Stimulated activated CD4-positive, alpha-beta T cell treated with anti-CD3 and anti-CD28 coated beads, Interleukin-15, amount 100 ng/mL, for 24 hours (primary cell): ENCODE results near the gene DCUN1D5.

Experiments used
- DNase-seq: peaks from one replicate; pipeline ENCODE4 v3.0.0-alpha.2; 2020

The DCUN1D5 gene

DNA sequence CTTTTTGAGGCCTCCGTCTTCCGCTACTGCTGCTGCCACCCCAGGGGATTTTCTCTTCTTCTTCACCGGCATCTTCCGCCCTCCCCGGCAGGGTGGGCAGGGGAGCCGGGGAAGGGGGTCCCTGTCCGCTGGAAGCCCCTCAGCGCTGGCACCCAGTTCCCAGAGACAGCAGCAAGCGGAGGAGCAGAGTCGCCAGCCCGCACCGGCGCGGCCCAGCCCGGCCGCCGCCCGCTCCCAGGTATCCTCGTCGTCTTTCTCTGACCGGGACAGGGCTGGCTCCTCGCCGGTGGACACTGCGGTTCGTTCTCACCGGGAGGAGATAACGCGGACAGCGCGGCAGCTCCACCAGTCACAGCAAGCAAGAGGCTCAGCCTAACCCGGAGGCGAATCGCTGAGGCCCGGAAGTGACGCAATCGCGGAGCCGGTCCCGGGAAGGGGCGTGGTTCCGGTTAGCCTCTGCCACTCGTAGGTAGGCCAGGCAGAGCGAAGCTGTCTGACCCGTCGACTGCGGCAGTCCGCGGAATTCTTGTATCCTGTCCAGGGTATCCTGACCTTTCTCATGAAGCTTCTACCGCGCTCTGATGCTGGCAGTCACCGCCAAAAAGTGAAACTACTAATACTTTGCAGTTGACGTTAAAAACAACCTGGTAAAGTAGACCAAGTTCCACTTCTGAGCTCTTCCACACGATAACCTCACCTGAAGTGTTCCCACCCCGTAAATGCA lies at the start of gene DCUN1D5:
Gene DCUN1D5, minus strand, starts transcription at position 360 of the 724 bp plus-strand sequence. Its CDS starts 288 bp downstream, at position 72.
- DNase-seq = peak; percentile 97

DNA sequence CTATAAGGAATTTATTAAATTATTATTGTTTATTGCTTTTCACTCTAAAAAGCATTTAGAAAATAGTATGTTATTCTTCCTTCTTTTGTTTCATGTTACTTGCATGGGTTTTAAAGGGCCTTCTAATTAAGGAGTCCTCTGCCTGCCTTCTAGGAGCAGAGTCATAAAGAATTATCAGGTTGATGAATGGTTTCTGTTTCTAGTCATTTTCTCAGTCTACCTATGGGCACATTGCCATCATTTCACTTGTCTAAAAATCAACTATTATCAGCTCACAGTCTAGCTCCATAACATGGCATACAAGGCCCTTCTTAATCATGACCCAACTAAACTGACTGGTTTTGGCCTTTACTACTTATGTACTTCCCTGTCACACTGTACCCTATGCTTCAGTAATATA lies 33.5 kb upstream of the DCUN1D5 start:
- DNase-seq = no peak

DNA sequence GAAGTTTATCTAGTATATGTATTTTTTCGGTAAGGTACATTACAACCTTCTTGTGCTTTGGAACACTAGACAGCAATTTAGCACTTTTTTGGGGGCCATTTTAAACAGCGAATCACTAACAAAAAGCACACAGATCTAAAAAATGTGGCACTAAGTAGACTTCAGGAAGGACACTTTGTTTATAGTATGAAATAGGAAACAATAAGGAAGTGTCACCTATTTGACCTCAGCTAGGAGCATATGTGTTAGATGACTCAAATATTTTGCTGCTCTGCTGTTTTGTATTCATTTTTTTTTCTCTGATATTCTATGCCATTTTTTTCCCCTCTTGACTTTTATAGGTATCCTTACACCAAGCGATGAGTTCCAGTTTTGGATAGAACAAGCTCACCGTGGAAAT lies 22.9 kb upstream of the DCUN1D5 start:
- DNase-seq = no peak

DNA sequence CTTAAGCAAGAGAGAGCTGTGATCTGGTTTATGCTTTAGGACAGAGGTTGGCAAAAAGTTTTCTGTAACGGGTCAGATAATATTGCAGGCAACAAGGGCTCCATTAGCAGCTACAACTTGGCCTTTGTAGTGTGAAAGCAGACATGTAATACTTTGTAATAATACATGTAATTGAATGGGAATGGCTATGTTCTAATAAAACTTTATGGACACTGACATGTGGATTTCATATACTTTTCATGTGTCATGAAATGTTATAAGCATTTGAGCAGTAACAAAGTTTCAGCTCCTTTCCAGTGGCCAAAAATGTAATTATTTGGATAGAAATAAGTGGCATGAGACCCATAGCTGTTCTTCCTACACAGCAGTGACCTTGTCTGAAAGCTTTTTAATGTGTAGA lies 20.4 kb upstream of the DCUN1D5 start:
- DNase-seq = no peak

DNA sequence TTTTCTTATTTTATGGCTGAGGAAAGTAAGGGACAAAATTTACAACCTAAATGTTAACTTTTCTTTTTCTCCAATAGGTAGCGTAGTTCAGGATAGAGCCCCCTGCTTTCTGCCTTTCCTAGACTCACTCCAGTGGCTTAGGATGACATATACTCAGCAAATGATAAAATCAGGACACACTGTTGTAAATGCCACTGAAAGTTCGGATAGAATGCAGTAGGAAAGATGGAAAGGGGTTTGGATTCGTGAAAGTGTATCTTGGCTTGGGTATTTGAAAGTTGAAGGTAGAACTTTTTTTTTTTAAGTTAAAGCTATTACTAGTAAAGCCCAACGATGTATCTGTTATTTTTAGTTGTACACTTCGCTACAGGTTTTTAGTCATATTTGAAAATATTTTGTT lies 19.4 kb upstream of the DCUN1D5 start:
- no peak for DNase-seq

DNA sequence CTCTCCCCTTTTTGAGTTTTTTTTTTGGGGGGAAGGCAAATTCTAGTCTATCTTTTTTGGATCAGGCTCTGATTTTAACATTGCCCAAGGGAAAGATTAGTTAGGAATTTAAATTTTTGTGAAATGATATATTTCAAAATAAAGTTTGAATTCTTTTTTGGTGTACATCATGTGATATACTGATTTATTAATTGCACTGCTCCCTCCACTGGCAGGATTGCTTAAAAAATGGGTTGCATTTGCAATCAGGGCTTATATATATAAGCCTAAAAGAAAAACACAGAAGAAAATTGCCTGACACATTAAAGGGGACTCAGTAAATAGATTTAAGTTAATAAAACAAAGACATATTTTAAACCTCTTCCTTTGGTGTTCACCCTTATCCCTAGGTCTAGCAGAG lies 18.4 kb upstream of the DCUN1D5 start:
- DNase-seq = no peak

DNA sequence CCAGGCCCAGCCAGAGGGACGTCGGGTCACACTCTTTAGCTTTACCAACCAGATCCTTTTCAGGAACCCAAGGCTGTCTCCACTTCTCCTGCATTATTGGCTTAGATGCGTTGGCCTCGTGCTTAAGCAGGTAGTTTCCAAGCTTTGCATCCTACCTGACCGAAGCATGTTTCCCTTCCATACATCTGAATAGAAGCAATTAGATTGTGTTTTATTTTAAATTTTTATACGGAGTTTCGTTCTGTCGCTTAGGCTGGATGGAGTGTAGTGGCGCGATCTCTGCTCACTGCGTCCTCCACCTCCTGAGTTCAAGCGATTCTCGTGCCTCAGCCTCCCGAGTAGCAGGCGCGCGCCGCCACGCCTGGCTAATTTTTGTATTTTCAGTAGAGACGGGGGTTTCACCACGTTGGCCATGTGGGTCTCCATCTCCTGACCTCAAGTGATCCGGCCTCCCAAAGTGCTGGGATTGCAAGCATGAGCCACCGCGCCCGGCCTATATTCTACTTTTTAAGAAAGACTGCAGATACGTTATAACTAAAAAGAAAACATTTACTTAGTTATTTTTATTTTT lies 17.9 kb upstream of the DCUN1D5 start:
- peak; percentile 9 for DNase-seq

DNA sequence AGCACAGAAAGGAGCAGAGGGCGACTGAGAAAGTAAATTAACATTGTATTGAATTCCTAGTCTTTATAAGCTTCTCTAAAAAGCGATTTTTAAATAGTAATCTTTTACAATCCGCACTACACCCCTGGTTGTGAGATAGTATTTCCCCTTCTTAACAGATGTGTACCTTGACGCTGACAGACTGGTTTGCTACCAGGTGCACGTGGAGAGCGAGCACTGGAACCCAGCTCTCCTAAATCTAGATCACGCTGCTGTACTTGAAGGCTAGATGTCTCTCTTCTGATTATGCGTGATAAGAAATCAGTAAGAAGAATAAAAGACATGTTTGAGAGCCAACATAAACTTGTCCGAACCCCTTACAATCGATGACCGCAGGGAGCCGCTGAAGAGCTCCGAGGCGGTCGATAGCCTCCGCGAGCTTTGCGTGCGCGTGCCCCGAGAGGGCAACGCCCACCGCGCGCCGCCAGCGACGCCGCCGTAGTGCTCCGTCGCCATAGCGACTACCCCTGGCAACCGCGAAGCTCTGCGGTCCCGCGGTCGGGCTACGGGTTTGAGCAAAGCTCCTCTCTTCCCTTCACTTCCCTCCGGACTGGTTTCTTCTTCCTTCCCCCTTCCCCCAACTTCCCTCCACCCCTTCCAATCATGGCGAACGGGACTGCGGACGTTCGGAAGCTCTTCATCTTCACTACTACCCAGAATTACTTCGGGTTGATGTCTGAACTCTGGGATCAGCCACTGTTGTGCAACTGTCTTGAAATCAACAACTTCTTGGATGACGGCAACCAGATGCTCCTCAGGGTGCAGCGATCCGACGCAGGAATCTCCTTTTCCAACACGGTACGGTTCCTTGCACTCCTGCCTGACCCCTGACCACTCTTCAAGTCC lies 17.2 kb upstream of the DCUN1D5 start, which contains the start of gene DYNC2H1:
Gene DYNC2H1, plus strand, starts transcription at position 494 of the 885 bp plus-strand sequence. Its CDS starts 149 bp downstream, at position 643.
- DNase-seq = peak; percentile 91

DNA sequence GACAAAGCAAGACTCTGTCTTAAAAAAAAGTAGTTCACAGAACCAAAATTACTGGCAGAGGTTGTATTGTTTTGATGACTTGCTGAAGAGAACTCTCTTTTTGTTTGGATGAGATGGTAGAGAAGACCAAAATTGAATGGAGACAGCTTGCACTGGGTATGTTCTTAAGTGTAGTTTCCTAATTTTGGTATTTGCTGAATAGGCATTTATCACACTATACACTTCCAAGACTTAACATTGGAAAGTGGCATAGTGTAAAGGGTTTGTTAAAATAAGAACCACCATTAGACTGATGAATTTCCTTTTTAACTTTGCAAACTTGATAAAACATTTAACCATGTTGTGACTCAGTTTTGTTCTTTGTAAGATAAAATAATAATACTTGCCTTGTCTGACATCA lies 5.3 kb upstream of the DCUN1D5 start:
- DNase-seq = no peak

DNA sequence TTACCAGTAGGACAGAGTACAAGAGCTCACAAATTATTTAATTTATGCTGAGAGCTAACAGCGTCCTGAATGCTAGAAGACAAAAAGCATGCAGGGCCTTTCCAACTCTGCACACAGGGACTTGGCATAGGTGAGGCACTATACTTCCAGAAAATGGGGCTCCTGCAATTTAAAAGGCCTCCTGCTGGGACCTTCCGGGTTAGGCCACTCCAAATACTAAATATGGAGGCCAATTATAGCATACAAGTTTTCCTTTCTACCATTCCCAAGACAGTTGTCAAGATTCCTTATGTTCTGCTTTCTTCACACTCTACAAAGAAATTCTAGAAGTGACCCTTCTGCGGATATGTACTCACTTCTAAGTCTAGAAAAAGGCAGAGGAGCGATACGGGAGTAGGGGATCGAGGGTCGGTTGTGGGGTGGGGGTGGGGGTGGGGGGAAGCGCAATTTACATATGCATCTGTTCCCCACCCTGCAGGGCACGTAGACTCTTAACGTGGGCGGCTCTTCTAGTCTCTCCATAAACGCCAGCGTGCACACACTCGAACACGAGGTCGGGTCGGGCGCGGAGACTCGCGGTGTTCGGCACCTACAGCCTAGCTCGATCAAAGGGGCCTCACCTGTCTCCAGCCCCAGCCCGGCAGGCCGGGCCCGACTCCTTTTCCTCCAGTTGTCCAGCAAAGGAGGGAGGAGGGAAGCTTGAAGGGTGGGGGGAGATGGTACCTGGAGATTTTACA lies 728 bp downstream of the DCUN1D5 start:
- DNase-seq = peak; percentile 65

DNA sequence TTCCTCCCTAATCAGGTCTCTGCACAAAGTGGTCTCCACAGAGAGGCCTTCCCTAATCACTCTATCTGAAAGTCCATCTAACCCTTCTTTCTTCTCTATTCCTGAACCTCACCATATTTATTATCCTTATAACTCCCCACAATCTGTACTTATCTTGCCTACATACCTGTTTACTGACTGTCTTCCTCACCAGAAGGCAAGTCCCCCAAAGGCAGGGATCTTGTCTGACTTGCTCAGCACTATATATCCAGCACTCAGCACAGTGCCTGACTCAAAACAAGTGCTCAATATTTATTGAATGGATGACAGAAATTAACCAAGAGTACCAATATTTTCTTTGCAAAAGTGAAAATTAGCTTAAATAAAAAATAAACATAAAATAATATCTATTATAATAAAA lies 5.5 kb downstream of the DCUN1D5 start:
- no peak for DNase-seq

DNA sequence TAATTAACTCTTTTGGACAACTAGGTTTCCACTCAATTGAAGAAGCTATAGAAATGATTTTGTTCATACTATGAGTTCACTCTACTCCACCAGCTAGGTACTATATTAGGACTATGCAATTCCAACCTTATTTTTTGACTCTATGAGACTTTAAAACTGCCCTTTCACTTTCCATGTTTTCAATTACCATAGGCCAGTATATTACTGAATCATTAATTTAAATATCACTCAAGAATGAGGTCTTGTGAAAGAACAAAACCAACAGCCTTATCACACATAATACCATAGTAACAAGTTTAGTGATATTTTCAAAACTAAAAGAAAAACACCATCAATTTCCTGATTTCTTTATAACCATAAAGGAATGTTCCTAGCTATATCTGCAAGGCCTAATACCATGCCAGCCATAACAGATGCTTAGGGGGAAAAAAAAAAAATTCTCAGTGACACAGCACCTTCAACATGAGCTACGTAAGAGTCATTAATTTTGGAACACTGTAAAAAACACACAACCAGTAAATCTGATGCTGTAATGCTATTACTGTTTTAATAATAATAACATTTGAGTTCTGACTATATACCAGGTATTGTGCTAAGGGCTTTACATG lies 6.1 kb downstream of the DCUN1D5 start:
- DNase-seq = no peak

DNA sequence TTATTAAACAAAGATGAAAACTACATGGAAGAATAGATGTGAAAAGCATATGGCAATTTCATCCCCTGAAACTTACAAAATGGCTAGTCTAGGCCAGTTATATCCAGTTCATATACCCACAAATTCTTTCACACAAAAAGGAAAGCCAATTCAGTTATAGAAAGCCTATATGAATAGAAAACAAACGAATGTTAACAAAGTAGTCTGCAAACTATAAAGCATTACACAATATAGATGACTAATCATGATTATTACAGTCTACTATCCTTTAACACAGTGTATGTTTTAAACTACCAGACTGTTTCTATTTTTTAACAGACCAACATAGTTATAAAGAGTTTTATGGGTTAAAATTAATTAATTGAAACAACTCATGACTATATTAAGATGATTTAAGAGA lies 12.1 kb downstream of the DCUN1D5 start:
- no peak for DNase-seq

DNA sequence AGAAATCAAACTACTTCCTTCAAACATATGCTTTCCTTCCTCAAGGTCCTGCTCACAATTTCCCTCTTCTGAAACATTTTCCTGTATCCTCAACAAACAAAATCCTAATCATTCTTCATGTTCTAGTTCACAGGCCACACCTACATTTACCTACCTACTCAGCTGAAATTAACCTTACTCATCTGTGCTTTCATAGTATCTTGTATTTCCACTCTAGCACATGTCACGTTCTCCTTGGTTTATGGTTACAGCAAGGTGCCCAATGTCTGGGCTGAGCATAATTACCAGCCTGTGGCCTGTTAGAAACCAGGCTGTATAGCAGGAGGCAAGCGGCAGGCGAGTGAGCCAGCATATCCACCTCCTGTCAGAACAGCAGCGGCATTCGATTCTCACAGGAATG lies 13.2 kb downstream of the DCUN1D5 start:
- no peak for DNase-seq

DNA sequence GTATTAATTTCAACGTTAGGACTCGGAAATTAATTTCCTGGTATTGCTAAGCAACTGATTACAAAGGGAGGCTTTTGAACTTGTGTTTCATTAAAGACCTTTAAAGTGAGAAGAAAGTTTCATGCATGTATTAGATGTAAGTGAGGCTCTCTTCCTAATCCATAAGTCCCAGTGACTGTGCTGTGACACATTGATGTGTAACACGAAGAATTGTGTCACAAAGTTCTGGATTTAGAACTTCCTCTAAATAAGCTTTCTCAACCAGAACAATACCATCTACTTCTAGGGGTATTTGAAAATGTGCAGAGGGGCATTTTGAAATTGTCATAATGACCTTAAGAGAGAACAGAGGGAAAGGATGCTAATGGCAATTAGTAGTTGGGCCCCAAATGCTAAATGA lies 14.4 kb downstream of the DCUN1D5 start:
- DNase-seq = no peak

DNA sequence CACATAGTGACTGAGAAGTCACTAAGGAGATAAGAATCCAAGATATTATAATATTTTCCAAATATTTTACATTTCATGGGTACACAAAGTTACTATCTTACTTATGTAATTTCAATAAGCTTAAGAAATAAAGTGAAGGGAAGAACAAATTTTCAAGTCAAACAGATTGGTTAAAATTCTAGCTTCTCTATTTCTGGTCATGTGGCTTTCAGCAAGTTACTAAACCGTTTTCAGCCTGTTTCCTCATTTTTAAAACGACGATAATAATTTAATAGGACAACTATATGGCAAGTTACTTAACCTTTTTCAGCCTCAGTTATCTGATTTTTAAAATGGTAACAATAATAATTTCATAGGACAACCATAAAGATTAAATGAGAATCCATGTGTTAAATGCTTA lies 15.6 kb downstream of the DCUN1D5 start:
- DNase-seq = no peak

DNA sequence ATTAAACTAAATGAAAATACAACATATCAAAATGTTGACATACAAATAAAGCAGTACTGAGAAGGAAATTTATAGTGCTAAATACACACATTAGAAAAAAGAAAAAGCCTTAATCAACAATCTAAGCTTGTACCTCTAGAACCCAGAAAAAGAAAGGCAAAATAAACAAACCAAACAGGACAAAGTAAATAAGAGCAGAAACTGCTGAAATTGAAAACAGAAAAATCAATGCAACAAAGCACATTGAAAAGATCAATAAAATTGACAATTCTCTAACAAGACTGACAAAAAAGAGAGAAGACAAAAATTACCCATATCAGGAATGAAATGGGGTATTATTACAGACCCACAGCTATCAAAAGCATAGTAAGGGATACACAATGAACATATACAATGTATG lies 21.0 kb downstream of the DCUN1D5 start:
- no peak for DNase-seq

DNA sequence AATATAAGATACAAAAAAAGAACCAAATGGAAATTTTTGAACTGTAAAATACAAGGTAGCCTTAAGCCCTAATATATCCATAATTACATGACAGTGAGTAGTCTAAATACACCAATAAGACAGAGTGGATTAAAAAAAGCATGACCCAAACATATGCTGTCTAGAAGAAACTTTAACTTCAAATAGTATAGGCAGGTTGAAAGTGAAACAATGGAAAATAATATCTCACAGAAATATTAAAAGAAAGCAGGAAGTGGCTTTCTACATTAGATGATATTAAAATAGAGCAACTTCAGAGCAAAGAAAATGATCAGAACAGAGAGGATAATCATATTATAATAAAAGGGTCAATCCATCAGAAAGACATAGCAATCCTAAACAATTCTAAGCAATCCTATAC lies 21.8 kb downstream of the DCUN1D5 start:
- DNase-seq = no peak

DNA sequence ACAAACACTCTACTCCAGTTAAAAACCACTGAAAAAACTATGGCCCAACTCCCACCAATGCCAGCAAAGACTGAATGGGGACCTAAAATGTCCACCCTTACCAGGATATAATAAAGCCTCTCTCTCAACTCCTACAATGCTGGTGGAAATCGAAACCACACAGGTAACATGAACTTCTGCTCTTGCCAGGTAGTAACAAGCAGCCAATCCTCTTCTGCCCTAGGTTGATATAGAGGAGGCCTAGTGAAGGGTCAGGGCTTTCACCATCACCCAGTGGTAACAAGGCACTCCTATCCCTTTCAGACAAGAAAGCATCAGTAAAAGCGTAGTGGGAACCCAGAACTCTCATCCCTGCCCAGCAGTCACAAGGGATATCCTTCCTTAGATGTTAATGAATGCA lies 22.6 kb downstream of the DCUN1D5 start:
- no peak for DNase-seq

DNA sequence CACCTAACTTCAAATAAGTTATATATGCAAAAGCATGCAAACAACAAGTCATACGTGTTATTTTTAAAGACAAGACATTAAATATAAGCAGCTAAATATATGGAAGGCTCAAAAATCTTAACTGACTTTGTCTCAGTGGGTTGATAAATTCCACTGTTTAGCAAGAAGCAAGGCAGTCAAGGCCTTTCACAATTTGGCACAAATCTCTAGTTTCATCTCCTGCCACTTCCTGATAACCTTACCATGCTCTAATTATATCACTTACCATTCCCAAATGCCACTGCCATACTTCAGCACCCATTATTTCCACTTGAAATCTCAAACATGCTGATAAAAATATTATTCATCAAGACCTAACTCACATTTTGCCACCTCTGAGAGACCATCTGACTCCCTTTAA lies 24.8 kb downstream of the DCUN1D5 start:
- DNase-seq = no peak

DNA sequence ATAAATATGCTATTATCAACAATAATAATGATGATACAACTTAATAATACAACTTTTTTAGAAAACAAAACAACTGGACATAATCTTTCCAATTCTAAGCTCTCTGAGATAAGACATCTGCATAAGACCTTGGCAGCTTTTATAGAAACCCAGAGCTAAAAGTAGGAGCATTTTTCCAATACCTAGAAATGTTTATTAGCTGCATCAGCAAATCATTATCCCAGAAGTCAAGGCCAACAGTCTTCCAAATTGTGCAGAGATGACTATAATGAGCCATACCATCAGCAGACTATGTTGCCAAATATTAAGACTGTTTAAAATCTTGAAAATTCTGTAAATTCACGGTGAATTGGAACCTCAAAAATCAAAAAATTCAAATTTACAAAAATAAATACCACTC lies 30.3 kb downstream of the DCUN1D5 start:
- no peak for DNase-seq

DNA sequence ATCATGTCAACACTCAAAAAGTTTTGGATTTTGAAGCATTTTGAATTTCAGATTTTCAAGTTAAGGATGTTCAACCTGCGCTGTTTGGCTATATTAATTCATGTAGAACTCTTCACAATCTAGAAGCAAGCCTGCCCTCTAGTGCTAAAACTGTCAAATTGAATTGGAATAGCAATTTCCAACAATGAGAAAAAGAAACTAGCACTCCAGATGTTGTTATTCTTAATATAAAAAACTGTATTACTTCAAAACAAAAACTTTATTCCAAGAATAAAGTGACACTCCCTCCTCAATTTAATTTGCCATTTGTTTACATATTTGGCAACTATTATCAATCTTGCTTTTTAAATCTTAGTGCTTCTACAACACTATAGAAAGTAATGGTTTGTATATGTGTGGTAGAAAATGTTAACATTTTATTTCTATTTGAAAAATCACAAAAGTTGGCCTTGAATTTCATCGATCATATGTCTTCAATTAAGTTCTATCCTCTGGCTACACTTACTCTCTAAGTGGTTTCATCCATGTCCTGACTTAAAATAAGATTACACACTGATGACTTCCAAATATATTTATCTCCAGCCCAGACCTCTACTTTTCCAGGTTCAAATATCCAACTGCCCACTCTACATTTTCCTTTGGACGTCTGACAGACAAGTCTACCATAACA lies 36.6 kb downstream of the DCUN1D5 start:
- no peak for DNase-seq
